NCI-H2029 (cell line): ENCODE measurements around the gene RIMBP2.

Source experiments
- DNase-seq: peaks from one replicate; lab custom pipeline; 2025; lab: John Stamatoyannopoulos, UW

RIMBP2 gene

DNA sequence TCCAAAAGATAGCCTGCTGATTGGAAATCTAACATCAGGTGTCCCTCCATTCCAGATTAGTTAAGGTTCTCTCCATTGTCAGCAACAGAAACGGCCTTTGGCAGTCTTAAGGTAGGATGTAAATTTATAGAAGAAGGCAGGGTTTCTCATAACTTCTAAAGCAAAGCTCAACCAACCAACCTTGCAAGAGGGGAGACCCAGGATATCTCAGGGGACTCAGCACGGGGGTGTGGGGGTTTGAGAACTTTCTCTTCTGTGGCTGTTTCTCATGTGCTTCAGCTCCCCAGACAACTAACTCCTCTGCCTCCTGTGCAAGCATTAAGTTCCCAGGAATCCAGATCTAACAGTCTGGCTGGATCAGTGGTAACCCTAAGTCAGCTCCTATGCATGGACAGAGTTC lies 148.1 kb downstream of the RIMBP2 start:
- DNase-seq: no peak

DNA sequence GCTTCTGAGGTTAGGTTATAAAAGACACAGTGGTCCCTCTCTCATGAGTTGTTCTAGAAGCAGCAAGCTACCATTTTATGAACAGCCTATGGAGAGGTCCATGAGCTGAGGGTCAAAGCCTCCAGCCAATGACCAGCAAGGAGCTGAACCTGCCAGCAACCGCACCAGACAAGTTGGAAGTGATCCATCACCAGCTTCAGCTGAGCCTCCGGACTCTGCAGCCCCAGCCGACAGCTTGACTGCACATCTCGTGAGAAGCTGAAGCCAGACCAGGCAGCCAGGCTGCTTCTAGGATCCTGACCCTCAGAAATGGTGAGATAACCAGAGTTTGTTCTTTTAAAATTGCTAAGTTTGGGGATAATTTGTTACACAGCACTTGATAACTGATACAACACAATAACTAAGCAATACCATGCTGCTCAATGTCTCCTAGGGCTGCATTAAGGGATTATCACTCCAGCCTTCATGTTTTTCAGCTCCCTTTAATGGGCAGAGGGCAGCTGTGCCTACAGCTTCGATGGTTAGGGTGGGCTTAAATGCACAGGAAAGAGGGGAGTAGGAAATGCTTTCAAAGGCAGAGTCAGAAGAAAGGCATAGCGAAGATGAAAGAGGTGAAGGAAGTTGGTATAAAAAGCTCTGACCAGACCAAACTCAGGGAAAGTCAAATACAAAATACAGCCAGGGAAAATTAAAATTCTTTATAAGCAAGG lies 149.5 kb downstream of the RIMBP2 start:
- DNase-seq: no peak

DNA sequence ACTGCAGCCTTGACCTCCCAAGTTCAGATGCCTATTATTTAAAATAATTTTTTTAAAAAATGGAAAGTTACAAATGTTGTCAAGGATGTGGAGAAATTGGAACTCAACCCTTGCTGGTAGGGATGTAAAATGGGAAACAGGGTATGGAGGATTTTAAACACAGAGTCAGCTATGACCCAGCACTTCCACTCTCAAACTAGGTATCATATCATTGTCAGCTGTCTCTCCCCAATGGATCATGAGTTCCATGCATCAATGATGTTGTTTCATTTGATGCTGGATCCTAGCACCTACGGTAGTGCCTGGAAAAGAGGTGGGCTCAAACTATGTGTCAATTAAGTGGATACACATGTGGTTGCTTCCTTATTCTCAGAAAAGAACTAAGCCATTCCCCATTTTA lies 150.9 kb downstream of the RIMBP2 start:
- no peak for DNase-seq

DNA sequence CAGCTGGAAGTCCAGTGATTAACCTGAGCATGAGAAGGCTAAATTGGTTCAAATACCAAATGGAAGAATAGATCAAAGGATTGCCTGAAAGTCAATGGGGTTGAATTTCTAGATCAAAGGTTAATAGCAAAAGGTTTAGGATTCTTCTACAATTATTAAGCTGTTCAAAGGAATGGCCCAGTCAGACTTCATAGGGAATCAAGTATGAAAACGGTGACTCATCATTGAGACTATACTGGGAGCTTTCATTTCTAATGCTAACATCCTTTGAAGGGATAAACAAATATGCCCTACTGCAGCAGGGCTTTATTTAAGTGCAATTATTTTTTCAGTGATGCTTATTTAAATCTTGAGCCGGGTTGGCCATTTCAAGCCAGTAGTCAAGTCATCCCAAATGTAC lies 152.8 kb downstream of the RIMBP2 start:
- DNase-seq: no peak

DNA sequence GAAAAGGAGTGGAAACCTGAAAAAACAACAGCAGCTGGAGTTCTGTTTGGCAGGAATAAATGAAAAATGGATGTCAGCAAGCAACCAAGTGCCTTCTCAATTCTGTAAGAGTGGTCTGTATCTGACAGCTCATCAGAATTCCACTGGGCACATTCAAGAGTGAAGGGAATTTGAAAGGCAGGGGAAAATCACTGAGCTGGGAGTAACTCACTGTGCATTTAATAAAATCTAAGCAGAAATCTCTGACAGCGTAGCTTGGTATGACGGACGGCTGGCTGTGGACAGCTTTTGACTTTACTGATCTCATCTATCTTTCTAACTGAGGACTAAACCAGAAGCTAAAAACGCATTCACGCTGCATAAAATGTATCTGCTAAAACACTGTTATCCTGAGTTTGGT lies 153.4 kb downstream of the RIMBP2 start:
- no peak for DNase-seq

- DNase-seq: no peak
Measured at GRCh38 chr12:130560321-130560720, 155.8 kb downstream of the RIMBP2 start.

DNA sequence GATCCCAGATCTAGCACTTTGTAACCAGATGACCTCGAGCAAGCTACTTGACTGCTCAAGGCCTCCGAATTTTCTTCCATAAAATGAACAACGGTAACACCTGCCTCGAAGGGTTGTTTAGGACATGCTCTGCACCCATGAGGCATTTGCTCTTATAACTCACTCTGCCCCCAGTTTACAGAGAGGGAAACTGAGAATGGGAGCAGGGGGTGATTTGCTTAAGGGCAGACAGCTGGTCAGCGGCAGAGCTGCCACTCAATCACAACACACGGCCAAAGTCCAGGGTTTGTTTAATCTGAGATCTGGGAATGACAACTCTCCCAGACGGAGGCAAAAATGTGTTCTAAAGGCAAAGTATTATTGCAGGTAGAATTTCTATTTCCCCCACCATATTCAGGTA lies 156.3 kb downstream of the RIMBP2 start:
- DNase-seq: no peak

- DNase-seq: no peak
Measured at GRCh38 chr12:130557886-130558765, 158.0 kb downstream of the RIMBP2 start.

GRCh38 chr12:130557201-130557600 lies 158.9 kb downstream of the RIMBP2 start:
- DNase-seq: no peak

DNA sequence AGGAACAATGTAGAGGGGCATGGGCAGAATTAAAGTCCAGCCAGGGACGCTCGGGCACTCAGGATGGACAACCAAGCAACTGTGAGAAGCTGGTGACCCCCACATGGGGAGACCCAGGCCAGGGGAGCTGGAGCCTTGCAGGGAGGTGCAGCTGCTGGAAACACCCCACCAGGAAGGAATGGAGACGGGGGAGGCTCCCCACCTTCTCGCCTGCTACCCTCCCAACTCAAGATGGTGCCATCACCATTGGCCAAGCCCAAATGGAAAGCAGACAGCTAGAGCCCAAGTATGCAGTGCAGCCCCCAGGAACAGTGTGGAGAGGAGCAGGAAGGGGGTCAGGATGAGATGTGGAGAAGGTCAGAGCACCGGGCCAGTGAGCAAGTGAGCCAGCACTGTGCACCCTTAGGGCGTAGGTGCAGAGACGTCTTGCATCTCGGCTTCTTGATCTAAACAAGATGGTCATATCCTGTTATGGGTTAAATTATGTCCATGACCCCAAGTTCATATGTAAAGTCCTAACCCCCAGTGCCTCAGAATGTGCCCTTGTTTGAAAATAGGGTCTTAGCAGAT lies 159.5 kb downstream of the RIMBP2 start:
- DNase-seq: no peak

- peak; percentile 30 for DNase-seq
Measured at GRCh38 chr12:130555628-130556485, 160.2 kb downstream of the RIMBP2 start.

GRCh38 chr12:130555221-130555620 lies 160.9 kb downstream of the RIMBP2 start:
- DNase-seq: no peak

GRCh38 chr12:130552483-130552996 lies 163.6 kb downstream of the RIMBP2 start:
- no peak for DNase-seq

- no peak for DNase-seq
Measured at GRCh38 chr12:130549361-130549760, 166.7 kb downstream of the RIMBP2 start.

GRCh38 chr12:130547480-130548155 lies 168.5 kb downstream of the RIMBP2 start:
- no peak for DNase-seq

DNA sequence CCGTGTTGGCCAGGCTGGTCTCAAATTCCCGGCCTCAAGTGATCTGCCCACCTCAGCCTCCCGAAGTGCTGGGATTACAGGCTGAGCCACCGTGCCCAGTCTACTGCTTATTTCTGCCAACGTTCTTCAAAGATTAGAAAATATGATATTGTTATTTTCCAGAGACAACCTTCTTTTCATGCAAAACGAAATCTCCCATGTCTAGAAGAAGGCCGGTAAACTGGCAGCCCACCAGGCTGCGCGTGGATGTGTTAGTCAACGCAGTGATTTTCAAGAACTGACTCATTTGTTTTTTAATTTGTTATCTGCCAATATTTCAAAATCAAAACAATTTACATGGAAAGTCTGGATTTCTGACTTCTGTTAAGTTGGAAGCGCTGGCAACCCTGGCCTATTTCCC lies 169.6 kb downstream of the RIMBP2 start:
- no peak for DNase-seq

DNA sequence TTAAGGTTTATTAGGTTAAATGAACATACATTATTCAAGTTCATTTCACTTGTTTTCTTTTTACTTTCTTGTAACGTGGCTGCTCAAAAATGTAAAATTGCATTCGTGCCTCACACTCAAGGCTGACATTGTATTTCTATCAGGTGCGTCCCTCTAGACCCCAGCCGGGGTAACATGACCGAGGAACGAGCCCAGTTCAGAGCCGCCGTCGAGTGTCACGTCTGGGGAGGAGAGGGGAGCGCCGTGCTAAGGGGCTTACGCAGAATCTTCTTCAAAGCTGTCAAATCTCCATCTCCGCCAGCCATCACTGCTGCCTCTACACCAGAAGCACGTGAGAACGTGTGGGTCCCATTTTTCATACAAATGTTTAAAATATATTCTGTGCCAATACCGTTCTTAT lies 170.6 kb downstream of the RIMBP2 start:
- DNase-seq: no peak

DNA sequence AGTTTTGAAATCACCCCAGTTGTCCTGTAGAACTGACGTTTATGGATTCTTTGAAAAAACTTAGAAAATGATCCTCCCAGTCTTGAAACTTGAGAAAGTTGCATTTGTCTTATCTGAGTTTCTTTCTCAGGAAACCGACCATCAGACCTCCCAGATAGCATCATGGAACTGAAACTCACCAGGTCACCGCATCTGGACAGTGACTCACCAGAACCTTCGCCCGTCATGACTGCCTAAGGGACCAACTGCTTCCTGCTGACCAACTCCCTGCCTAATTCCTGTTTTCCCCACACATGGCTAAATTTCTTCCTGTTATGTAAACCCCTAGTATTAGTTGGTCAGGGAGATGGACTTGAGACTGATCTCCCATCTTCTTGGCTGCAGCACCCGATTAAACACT lies 175.7 kb downstream of the RIMBP2 start:
- no peak for DNase-seq

DNA sequence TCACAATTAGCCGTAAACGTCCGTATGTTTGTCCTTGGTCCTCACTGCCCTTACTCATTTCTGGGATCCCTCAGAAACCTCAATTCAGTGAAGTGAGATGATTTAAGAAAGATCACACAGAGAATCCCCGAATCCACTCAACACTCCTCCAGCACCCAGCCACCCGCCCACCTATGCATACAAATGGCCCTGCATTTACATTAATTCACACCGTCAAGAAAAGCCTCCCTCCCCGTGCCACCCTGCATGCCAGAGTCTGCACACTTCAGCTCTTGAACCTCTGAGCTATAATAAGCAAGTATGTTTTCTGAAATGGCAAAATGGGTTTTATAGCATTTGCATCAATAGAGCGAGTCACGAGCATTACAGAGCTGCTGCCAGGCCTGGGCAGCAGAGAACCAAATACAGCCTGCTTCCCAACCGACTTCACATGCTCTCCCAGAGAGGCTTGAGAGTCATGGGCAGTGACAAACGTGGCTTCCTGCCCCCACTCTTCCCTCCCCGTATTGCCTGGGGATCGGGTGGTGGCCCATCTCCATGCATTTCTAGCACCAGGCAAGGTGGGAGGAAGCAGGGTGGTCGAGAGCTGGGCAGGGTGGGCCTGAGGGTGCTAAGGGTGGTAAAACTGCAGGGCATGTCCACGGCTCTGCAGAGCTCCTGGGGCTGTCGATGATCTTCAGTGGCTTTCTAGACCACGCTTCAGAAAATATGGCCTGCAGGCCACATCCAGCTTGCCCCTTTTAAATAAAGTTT lies 177.6 kb downstream of the RIMBP2 start:
- DNase-seq: no peak

DNA sequence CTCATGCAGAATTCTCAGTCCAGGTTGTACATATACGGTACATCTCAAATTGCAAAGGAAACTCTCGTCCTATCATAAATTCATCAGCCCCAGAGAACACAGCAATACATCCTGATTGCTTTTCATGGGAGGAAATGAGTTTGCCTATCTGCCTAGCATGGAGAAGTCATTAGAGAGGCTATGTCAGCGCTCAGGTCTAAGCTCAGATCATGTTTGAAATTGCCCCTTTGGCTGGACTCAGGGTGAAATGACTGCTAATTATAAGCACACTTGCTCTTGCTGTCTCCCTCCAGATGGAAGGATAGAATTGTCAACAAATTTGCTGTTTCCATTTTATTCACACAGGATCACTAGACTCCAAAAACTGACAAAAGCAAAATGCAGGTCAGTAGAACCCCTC lies 178.4 kb downstream of the RIMBP2 start:
- no peak for DNase-seq

DNA sequence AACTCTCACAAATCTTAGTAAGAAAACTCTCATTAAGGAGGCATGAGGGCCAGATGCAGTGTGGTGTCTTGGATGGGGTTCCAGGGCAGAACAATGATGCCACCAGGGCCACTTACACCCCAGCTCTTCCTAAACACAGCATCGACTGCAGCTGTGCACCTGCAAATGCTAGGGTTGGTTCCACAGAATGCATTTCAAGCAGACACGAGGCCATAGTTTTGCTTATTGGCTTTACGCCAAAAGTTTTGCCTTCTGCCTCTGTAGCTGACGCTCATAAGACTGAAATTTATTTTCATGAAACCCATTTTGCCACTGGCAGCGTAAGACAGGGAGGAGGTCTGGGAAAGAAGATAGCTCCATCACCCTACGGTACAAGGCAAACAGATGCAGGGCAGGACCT lies 179.0 kb downstream of the RIMBP2 start:
- no peak for DNase-seq
